PC-9 (cell line): ENCODE measurements around the gene ZNF844. TPM values are rescaled to one million over a fixed set of nuclear protein-coding genes. Genes with fewer than 3 reads are reported as not detected.

Source experiments
- BruUV-seq: library from RNA; stranded (reverse); fragments of 400-500 nt; replicated peaks from 2 replicates; lab custom pipeline; 2021; lab: Mats Ljungman, UMichigan
- CTCF ChIA-PET: fragments of 300-600 bp; sonication (Branson Sonifier 250); formaldehyde crosslinking; loops from one replicate; lab custom pipeline; 2022; ENCODE audit warnings: antibody characterized with exemption; lab: Charles Lee
- POLR2A ChIA-PET: fragments of 300-600 bp; sonication (Branson Sonifier 250); formaldehyde crosslinking; loops from one replicate; lab custom pipeline; 2022; ENCODE audit warnings: antibody characterized with exemption; ENCODE audit not compliant: unreplicated experiment; lab: Charles Lee
- DNase-seq, 2 experiments: peaks; one replicate each; pipeline versions ENCODE4 v3.0.0 to v3.0.0-alpha.2; 2015 to 2022; ENCODE audit warnings: mixed read lengths in 1 of 2
- H2AFZ ChIP-seq: fragments of 200-600 bp; sonication (generic); 2 replicates; pipeline ENCODE4 v1.8.1; 2017; ENCODE audit warnings: antibody characterized with exemption
- H3F3A ChIP-seq: fragments of 200-600 bp; sonication (generic); 2 replicates; pipeline ENCODE4 v1.8.1; 2017; ENCODE audit warnings: antibody characterized with exemption, mild to moderate bottlenecking, low read depth; ENCODE audit not compliant: insufficient read depth
- H3K27ac ChIP-seq: fragments of 200-600 bp; sonication (generic); 2 replicates; pipeline ENCODE4 v1.6.1; 2016; ENCODE audit warnings: mixed run types
- H3K27me3 ChIP-seq: fragments of 200-600 bp; sonication (generic); 2 replicates; pipeline ENCODE4 v1.6.1; 2016; ENCODE audit warnings: low read depth, mixed run types; ENCODE audit not compliant: insufficient read depth
- H3K36me3 ChIP-seq: fragments of 200-600 bp; sonication (generic); 2 replicates; pipeline ENCODE4 v1.6.1; 2016; ENCODE audit warnings: low read depth, mixed run types
- H3K4me1 ChIP-seq: fragments of 200-600 bp; sonication (generic); replicated peaks from 2 replicates; pipeline ENCODE4 v1.6.1; 2016; ENCODE audit warnings: mixed run types; ENCODE audit not compliant: insufficient read depth
- H3K4me2 ChIP-seq: fragments of 200-600 bp; sonication (generic); 2 replicates; pipeline ENCODE4 v1.6.1; 2017; ENCODE audit warnings: mixed run types
- H3K4me3 ChIP-seq: fragments of 200-600 bp; sonication (generic); 2 replicates; pipeline ENCODE4 v1.6.1; 2016; ENCODE audit warnings: mixed run types
- H3K79me2 ChIP-seq: fragments of 200-600 bp; sonication (generic); 2 replicates; pipeline ENCODE4 v1.6.1; 2017; ENCODE audit warnings: low read depth, mixed run types
- H3K9me2 ChIP-seq: fragments of 200-600 bp; sonication (generic); 2 replicates; pipeline ENCODE4 v1.8.1; 2017; ENCODE audit warnings: mild to moderate bottlenecking; ENCODE audit not compliant: insufficient read depth
- H3K9me3 ChIP-seq: fragments of 200-600 bp; sonication (generic); 2 replicates; pipeline ENCODE4 v1.8.1; 2016; ENCODE audit warnings: low read depth; ENCODE audit not compliant: insufficient read depth
- H4K20me1 ChIP-seq: fragments of 200-600 bp; sonication (generic); 2 replicates; pipeline ENCODE4 v1.8.1; 2017; ENCODE audit not compliant: insufficient read depth
- CTCF ChIP-seq: fragments of 200-600 bp; sonication (generic); conservative IDR thresholded peaks from 2 replicates; pipeline ENCODE4 v1.6.1; 2017; ENCODE audit warnings: mixed run types, antibody characterized with exemption, mild to moderate bottlenecking, moderate library complexity
- EZH2 ChIP-seq: fragments of 200-600 bp; sonication (generic); IDR thresholded peaks from 2 replicates; pipeline ENCODE4 v1.8.0; 2017; ENCODE audit warnings: antibody characterized with exemption, low read depth
- intact Hi-C: fragments of 100-400 bp; cut with micrococcal nuclease; formaldehyde crosslinking; loops from one replicate; pipeline ENCODE4 v1.10.0; 2022; ENCODE audit not compliant: unreplicated experiment
- total RNA-seq: library from RNA; stranded (reverse); gene quantifications from 2 replicates; pipeline ENCODE4 v1.2.3, GENCODE V29; 2021

Gene ZNF844
- total RNA-seq, 1 experiment from 2014 or later: 4.9 TPM

- no peak overlapping the region for H2AFZ ChIP-seq
- no peaks in the 10 kb centered on the region for H3K79me2 ChIP-seq
- CTCF ChIA-PET: no interaction called here
- POLR2A ChIA-PET: no interaction called here
- H3K4me3 ChIP-seq: no peak overlapping the region
- H3K27me3 ChIP-seq: peaks cover 5% of the 10 kb centered on the region; the same call in 1 of the 2 replicates
- intact Hi-C loops: no loop called here
- H3K4me2 ChIP-seq: no peak overlapping the region
- no peaks in the 10 kb centered on the region for H3F3A ChIP-seq
- H4K20me1 ChIP-seq: no peaks in the 10 kb centered on the region
- TF ChIP-seq CTCF: no peak
- no peak for TF ChIP-seq EZH2
- no TSS peak for BruUV-seq
- H3K9me2 ChIP-seq: no peaks in the 10 kb centered on the region
- peaks cover 2% of the 10 kb centered on the region; the same call in 1 of the 2 replicates for H3K9me3 ChIP-seq
- no peaks in the 10 kb centered on the region for H3K36me3 ChIP-seq
- DNase-seq: no peak
- no peaks in the 10 kb centered on the region for H3K4me1 ChIP-seq
- no peak overlapping the region for H3K27ac ChIP-seq
Observed at GRCh38 chr19:12092956-12093355, 28.4 kb downstream of the ZNF844 start.

GRCh38 chr19:12093777-12094176 is 29.2 kb downstream of the ZNF844 start:
- peaks cover 14% of the 10 kb centered on the region; the same call in 1 of the 2 replicates for H3K27me3 ChIP-seq
- DNase-seq: no peak
- H3K9me2 ChIP-seq: no peaks in the 10 kb centered on the region
- POLR2A ChIA-PET: no interaction called here
- no peaks in the 10 kb centered on the region for H3K4me1 ChIP-seq
- no peak overlapping the region for H3K4me2 ChIP-seq
- no peaks in the 10 kb centered on the region for H3K79me2 ChIP-seq
- H3K36me3 ChIP-seq: no peaks in the 10 kb centered on the region
- TF ChIP-seq CTCF (no peak), EZH2 (no peak)
- H3K27ac ChIP-seq: no peak overlapping the region
- H3K9me3 ChIP-seq: peaks cover 6% of the 10 kb centered on the region; the same call in 1 of the 2 replicates
- H3F3A ChIP-seq: no peaks in the 10 kb centered on the region
- H4K20me1 ChIP-seq: no peaks in the 10 kb centered on the region
- intact Hi-C loops: no loop called here
- BruUV-seq: no TSS peak
- no peak overlapping the region for H2AFZ ChIP-seq
- CTCF ChIA-PET: no interaction called here
- no peak overlapping the region for H3K4me3 ChIP-seq

GRCh38 chr19:12095111-12095790 is 30.7 kb downstream of the ZNF844 start:
- Histone ChIP-seq H3K36me3 (no peaks in the 10 kb centered on the region), H3K4me2 (no peak overlapping the region), H3F3A (no peaks in the 10 kb centered on the region), H3K27me3 (peaks cover 25% of the 10 kb centered on the region; the same call in 1 of the 2 replicates), H3K27ac (no peak overlapping the region), H3K9me3 (peaks cover 6% of the 10 kb centered on the region; the same call in 1 of the 2 replicates), H3K4me3 (no peak overlapping the region), H3K4me1 (no peaks in the 10 kb centered on the region), H3K79me2 (no peaks in the 10 kb centered on the region), H3K9me2 (no peaks in the 10 kb centered on the region), H2AFZ (no peak overlapping the region), H4K20me1 (no peaks in the 10 kb centered on the region)
- TF ChIP-seq CTCF (no peak), EZH2 (no peak)
- DNase-seq: no peak
- intact Hi-C loops: no loop called here
- ChIA-PET POLR2A (no interaction called here), CTCF (no interaction called here)
- BruUV-seq: no TSS peak
